Endothelial cell of umbilical vein (primary cell): ENCODE results near the gene MTPN. TPM values are rescaled to one million over a fixed set of nuclear protein-coding genes. Genes with fewer than 3 reads are reported as not detected.

Source experiments
- BruUV-seq: library from RNA; stranded (reverse); fragments of 400-500 nt; replicated peaks from 2 replicates; lab custom pipeline; 2021; lab: Mats Ljungman, UMichigan
- CTCF ChIA-PET: fragments of 300-600, 350-600 bp; sonication (Branson Sonifier 250); formaldehyde crosslinking; loops from one replicate; lab custom pipeline; 2021; ENCODE audit warnings: antibody characterized with exemption, inconsistent platforms; lab: Charles Lee
- POLR2A ChIA-PET: fragments of 300-600, 350-600 bp; sonication (Branson Sonifier 250); formaldehyde crosslinking; loops from one replicate; lab custom pipeline; 2021; ENCODE audit warnings: antibody characterized with exemption, inconsistent platforms; lab: Charles Lee
- DNase-seq: peaks from one replicate; pipeline ENCODE4 v3.0.0-alpha.2; 2011; ENCODE audit warnings: low read depth, low spot score
- FAIRE-seq: peaks from 2 replicates; lab custom pipeline; 2011; peaks lifted over from hg19 to GRCh38; lab: Jason Lieb, UNC
- H2AFZ ChIP-seq: 2 replicates; pipeline ENCODE4 v1.6.0; 2012; ENCODE audit warnings: low read depth, low read length, control low read depth, inconsistent platforms
- H3K27ac ChIP-seq: 2 replicates; pipeline ENCODE4 v1.5.1; 2011; ENCODE audit warnings: low read depth, mild to moderate bottlenecking, control low read depth, low read length, moderate library complexity; ENCODE audit not compliant: insufficient read depth
- H3K27me3 ChIP-seq, 2 experiments: 2 replicates each; pipeline versions ENCODE4 v1.6.0 to v1.6.1; 2011; ENCODE audit warnings: low read length in 2 of 2, mixed read lengths in 1 of 2; ENCODE audit not compliant: control insufficient read depth in 2 of 2, insufficient read depth in 2 of 2
- H3K36me3 ChIP-seq, 2 experiments: 2 replicates in 1 of 2; 3 replicates in 1 of 2; pipeline ENCODE4 v1.5.1; 2011; ENCODE audit warnings: low read length in 2 of 2, mild to moderate bottlenecking in 1 of 2, moderate library complexity in 1 of 2; ENCODE audit not compliant: control insufficient read depth in 2 of 2, insufficient read depth in 2 of 2; ENCODE audit errors: extremely low read depth in 1 of 2
- H3K4me1 ChIP-seq: 3 replicates; pipeline ENCODE4 v1.5.1; 2011; ENCODE audit warnings: mild to moderate bottlenecking, low read length; ENCODE audit not compliant: control insufficient read depth, insufficient read depth; ENCODE audit errors: extremely low read depth
- H3K4me2 ChIP-seq: 2 replicates; pipeline ENCODE4 v1.6.1; 2011; ENCODE audit warnings: low read length, control low read depth, mixed read lengths; ENCODE audit not compliant: insufficient read depth
- H3K4me3 ChIP-seq, 3 experiments: fragments of 200-600 bp in 1 of 3; sonication (generic), shearing (Covaris generic) in 1 of 3; replicated peaks in 1 of 3; 2 replicates each; pipeline ENCODE4 v1.5.1; 2011 to 2016; ENCODE audit warnings: control low read depth in 3 of 3, low read length in 3 of 3, mild to moderate bottlenecking in 2 of 3, inconsistent platforms in 1 of 3, low read depth in 1 of 3, moderate library complexity in 1 of 3; ENCODE audit not compliant: insufficient read depth in 1 of 3
- H3K79me2 ChIP-seq: 2 replicates; pipeline ENCODE4 v1.6.0; 2012; ENCODE audit warnings: low read length, inconsistent platforms; ENCODE audit not compliant: control insufficient read depth, insufficient read depth
- H3K9ac ChIP-seq: replicated peaks from 2 replicates; pipeline ENCODE3; 2011; ENCODE audit warnings: low read length, control low read depth; ENCODE audit not compliant: insufficient read depth; ENCODE audit errors: extremely low read depth
- H3K9me1 ChIP-seq: replicated peaks from 3 replicates; pipeline ENCODE4 v1.6.0; 2011; ENCODE audit warnings: mild to moderate bottlenecking, low read length; ENCODE audit not compliant: control insufficient read depth, insufficient read depth; ENCODE audit errors: extremely low read depth
- H3K9me3 ChIP-seq: replicated peaks from 2 replicates; pipeline ENCODE4 v1.5.1; 2012; ENCODE audit warnings: low read length, inconsistent platforms; ENCODE audit not compliant: control insufficient read depth, insufficient read depth
- H4K20me1 ChIP-seq: replicated peaks from 2 replicates; pipeline ENCODE3; 2011; ENCODE audit warnings: mild to moderate bottlenecking, low read length; ENCODE audit not compliant: control insufficient read depth, insufficient read depth; ENCODE audit errors: extremely low read depth
- CTCF ChIP-seq, 2 donors: IDR thresholded peaks; 1 replicate in 1 of 2; 2 replicates in 1 of 2; pipeline ENCODE4 v1.5.1; 2011; ENCODE audit warnings: low read length in 2 of 2, mild to moderate bottlenecking in 2 of 2, moderate library complexity in 2 of 2, control low read depth in 1 of 2, inconsistent platforms in 1 of 2, low read depth in 1 of 2; ENCODE audit not compliant: insufficient read depth in 1 of 2; ENCODE audit errors: extremely low read depth in 1 of 2
- EZH2 ChIP-seq: IDR thresholded peaks from 2 replicates; pipeline ENCODE4 v1.6.1; 2012; ENCODE audit warnings: borderline replicate concordance, low read depth, mild to moderate bottlenecking, moderate library complexity, low read length, inconsistent platforms; ENCODE audit not compliant: severe bottlenecking
- FOS ChIP-seq: IDR thresholded peaks from 2 replicates; pipeline ENCODE4 v1.6.1; 2011; ENCODE audit warnings: mild to moderate bottlenecking, low read length, moderate library complexity, borderline replicate concordance; ENCODE audit not compliant: insufficient read depth
- GATA2 ChIP-seq: IDR thresholded peaks from 2 replicates; pipeline ENCODE4 v1.7.0; 2011; ENCODE audit warnings: low read depth, mild to moderate bottlenecking, moderate library complexity, mixed read lengths, low read length; ENCODE audit not compliant: insufficient read length, insufficient read depth
- JUN ChIP-seq: IDR thresholded peaks from 2 replicates; pipeline ENCODE4 v1.6.1; 2011; ENCODE audit warnings: borderline replicate concordance, low read depth; ENCODE audit not compliant: insufficient read length, insufficient read depth
- MAX ChIP-seq: IDR thresholded peaks from 2 replicates; pipeline ENCODE4 v1.6.1; 2011; ENCODE audit not compliant: insufficient read depth, insufficient read length
- MYC ChIP-seq: IDR thresholded peaks from one replicate; pipeline ENCODE4 v1.6.1; 2011; ENCODE audit warnings: mild to moderate bottlenecking, low read depth, low read length
- POLR2A ChIP-seq: IDR thresholded peaks from 2 replicates; pipeline ENCODE4 v1.6.1; 2012; ENCODE audit warnings: low read depth, mild to moderate bottlenecking, control low read depth, low read length
- POLR2AphosphoS5 ChIP-seq: IDR thresholded peaks from 2 replicates; pipeline ENCODE4 v1.6.1; 2012; ENCODE audit warnings: low read depth, mild to moderate bottlenecking, control low read depth, low read length, moderate library complexity; ENCODE audit not compliant: insufficient read depth
- dilution Hi-C: fragments of 300-500 bp; cut with MboI; formaldehyde crosslinking; loops from one replicate; pipeline ENCODE4 v1.15.0; 2019; ENCODE audit warnings: low sequenced_read_pairs; ENCODE audit not compliant: extremely low pct_ligation_motif_present
- intact Hi-C: fragments of 100-400 bp; cut with micrococcal nuclease; formaldehyde crosslinking; loops from one replicate; pipeline ENCODE4 v1.10.0; 2022
- polyA plus RNA-seq, 4 experiments: library from polyadenylated mRNA; depleted of rRNA in 3 of 4; stranded (reverse) in 3 of 4; unstranded in 1 of 4; fragments of >200 nt; gene quantifications; 2 replicates each; pipeline versions ENCODE4 v1.2.1 to v1.2.3, GENCODE V29; 2011 to 2012; ENCODE audit warnings: missing spikeins in 1 of 4
- total RNA-seq: library from RNA; stranded (reverse); gene quantifications from 2 replicates; pipeline ENCODE4 v1.2.3, GENCODE V29; 2021

MTPN gene
- total and polyA plus RNA-seq, 2 donors (not counting 3 experiments of a cell fraction or from before 2014, with no cell fraction given), result 58.1 to 174 TPM

GRCh38 chr7:135899458-135900064, 77.6 kb downstream of the MTPN start:
- FAIRE-seq (no peak), DNase-seq (no peak)
- no peak overlapping the region for H3K4me2 ChIP-seq
- dilution Hi-C loops (no loop called here), intact Hi-C loops (no loop called here)
- no peak overlapping the region for H2AFZ ChIP-seq
- H3K27me3 ChIP-seq, result no peaks in the 10 kb centered on the region
- H3K4me1 ChIP-seq, result no peaks in the 10 kb centered on the region
- no peaks in the 10 kb centered on the region for H3K9me3 ChIP-seq
- H4K20me1 ChIP-seq, result no peaks in the 10 kb centered on the region
- no peak for TF ChIP-seq JUN
- no peak for TF ChIP-seq MYC
- no peak for TF ChIP-seq FOS
- TF ChIP-seq POLR2A, result no peak
- TF ChIP-seq EZH2, result no peak
- no peak for TF ChIP-seq CTCF (IDR thresholded peaks at IDR 0.05; ENCODE audit: extremely low read depth in 1 of 2, insufficient read depth in 1 of 2, low read depth in 1 of 2, low read length in 2 of 2)
- no peak for TF ChIP-seq MAX
- TF ChIP-seq GATA2, result no peak
- TF ChIP-seq POLR2AphosphoS5, result no peak
- no peak overlapping the region for H3K9ac ChIP-seq
- no peaks in the 10 kb centered on the region for H3K79me2 ChIP-seq
- H3K36me3 ChIP-seq, result no peaks in the 10 kb centered on the region
- H3K9me1 ChIP-seq, result no peaks in the 10 kb centered on the region
- H3K27ac ChIP-seq, result no peak overlapping the region
- ChIA-PET POLR2A (no interaction called here), CTCF (interaction anchor here (1.6 kb wide), 1 partner anchor 15 kb away, joined by 3 read pairs; no protein-coding TSS in a partner anchor)
- no TSS peak for BruUV-seq
- H3K4me3 ChIP-seq, result no peak overlapping the region
